Measurements from ENCODE around the gene TMEM176A.
"Not testable (repeated sequence)": the region's sequence is repeated elsewhere in the genome, so short reads cannot be mapped to it uniquely, and the experiment has no call there.

The TMEM176A gene, protein sequence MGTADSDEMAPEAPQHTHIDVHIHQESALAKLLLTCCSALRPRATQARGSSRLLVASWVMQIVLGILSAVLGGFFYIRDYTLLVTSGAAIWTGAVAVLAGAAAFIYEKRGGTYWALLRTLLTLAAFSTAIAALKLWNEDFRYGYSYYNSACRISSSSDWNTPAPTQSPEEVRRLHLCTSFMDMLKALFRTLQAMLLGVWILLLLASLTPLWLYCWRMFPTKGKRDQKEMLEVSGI

DNA sequence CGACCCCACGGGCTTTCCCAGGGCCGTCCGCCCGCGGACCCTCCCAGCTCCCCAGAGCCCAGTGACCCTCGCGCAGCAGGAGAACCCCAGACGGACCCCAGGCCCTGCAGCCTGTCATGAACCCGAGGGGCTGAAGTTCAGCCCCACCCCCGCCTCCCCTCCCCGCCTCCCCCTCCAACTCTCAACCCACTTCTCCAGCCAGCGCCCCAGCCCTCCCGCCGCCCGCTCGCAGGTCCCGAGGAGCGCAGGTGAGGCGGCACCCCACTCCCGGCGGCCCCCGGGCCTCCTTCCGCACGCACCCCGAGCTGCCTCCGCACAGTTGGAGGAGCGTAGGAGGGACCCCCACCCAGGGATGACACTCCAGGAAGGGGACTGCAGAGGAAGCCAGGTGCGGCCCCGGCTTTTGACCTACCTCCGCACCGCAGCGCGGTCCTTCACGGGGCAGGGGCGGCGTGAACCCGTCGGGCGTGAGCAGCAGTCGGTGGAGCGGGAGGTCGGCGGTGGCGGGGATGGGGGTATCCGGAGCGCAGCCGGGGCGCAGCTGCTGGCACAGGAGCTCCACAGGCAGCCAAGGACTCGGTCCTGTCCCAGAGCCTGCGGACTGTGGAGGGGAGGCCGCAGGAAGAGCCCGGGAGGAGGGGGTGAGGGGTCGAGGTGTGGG, at the start of gene TMEM176A:
TSS of gene TMEM176A (plus strand) at position 189 of the 661 bp plus-strand sequence. CDS start 782 bp downstream, outside the sequence.
- DNase-seq, result peak; percentile 11 to 13

DNA sequence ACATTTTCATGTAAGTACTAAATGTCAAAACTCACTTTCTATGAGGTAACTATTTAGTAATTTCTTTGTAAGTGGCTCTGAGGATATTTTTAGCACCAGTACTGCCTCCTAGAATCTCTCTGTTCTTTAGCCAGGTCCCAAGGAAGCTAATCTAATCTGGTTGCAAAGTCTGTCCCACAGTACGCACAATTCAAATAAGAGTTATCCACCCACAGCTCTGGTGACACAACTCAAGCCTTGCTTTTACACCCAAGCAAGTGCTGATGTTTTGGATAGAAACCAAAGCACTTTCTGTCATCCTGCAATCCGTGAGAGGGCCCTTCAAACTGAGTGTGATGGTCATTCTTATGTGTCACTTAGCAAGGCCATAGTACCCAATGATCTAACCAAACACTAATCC, 48.9 kb upstream of the TMEM176A start:
- no peak for DNase-seq

DNA sequence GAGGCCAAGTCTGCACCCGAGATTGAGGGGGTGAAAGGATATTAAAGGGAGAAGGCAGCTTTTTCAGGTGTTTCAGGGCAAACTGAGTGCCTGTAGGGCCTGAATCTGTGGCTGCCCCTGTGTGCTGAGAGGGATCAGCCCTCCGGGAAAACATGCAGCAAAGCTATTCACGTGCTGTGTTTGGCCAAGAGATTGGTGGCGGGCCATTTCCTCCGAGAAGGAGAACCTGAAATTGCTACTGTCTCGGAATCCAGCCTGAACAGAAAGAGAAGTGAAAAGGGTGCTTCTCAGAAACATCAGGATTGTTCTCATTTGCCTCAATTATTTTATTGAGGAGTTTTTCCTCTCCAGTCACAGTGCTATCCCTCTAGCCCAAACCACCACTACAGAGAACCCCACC, 47.3 kb upstream of the TMEM176A start:
- DNase-seq, result peak in 1 of 2 experiments; percentile 10

DNA sequence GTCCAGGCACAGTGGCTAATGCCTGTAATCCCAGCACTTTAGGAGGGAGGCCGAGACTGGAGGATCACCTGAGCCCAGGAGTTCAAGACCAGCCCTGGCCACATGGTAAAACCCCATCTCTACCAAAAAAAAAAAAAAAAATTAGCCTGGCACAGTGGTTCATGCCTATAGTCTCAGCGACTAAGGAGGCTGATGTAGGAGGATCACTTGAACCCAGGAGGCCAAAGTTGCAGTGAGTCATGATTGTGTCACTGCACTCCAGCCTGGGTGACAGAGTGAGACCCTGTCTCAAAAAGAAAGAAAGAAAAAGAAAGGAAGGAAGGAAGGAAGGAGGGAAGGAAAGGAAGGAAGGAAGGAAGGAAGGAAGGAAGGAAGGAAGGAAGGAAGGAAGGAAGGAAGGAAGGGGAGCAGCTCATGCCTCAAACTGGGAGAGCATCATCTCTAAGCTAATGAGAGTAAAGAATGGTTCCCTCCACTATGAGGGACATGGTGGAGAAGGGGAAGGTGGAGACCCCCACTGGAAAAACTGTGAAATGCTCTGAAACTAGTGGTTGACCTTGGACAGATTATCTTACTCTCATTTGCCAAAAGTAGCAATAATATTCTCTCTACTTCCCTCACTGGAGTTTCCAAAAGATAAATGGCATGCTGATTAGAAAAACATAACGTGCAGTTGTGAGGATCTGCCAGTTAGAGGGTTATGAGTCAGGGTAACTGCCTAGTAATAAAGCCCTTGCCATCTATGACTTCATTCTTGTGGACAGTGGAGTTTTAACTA, 46.6 kb upstream of the TMEM176A start:
- DNase-seq, result peak in 1 of 2 experiments; percentile 49

DNA sequence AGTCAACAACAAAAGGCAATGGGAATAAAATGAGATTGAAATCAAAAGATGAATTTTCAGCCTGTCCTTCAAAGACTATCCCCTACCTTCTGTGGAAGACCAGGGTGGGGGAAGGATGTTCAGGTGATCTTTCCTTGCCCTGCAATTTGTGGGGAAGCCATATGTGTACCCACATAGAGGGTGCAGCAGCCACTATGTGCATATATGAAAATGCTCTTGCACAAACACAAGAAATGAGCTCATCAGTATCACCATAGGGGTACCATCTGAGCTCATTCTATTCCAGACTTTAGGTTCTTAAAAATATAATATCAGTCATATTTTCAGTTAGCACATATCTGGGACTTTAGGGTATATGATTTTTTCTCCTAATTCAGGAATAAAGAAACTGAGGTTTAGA, 45.6 kb upstream of the TMEM176A start:
- DNase-seq, result peak in 1 of 2 experiments; percentile 24

DNA sequence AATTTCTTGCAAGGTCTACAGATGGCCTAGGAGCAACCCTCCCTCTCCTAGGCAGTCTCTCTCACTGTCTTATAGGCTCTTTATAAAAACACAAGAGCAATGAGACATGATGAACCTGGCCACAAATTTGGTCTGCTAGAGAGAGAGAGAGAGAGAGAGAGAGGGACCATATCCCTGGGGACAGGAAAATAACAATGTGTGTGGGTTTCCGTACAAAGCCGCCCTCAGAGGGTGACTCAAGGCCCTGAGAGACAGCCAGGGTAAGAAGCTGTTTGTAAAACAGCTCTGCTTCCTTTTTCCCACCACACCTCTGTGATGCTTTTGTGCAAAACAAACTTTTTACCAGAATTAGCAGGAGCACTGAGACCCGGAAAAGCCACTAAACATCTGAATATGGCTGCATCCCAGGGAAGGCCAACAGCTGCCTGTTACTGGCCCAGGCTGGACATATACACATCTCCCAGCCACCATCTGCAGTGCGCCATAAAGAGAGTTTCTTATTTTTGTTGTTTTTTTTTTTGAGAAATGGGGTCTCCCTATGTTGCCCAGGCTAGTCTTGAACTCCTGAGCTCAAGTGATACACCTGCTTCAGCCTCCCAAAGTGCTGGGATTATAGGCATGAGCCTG, 45.0 kb upstream of the TMEM176A start:
- peak; percentile 59 to 75 for DNase-seq

DNA sequence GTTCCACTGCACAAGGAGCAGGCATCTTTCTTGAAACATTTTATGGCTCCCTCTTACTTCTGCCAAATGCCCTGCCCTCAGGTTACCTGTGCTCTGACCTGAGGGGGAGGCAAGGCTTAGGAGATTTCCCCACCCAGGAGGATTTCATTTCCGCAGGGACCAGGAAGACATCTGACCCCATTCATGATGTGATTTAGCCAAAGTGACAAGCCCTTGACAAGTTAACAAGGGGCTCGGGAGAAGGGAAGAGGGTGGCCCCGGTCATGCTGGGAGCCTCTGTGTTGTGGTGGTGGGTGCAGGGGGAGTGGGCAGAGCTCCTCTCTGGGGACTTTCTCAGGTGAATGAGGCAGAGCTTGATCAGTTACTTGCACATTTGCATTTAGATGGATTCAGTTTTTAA, 44.4 kb upstream of the TMEM176A start:
- peak in 1 of 2 experiments; percentile 13 for DNase-seq

DNA sequence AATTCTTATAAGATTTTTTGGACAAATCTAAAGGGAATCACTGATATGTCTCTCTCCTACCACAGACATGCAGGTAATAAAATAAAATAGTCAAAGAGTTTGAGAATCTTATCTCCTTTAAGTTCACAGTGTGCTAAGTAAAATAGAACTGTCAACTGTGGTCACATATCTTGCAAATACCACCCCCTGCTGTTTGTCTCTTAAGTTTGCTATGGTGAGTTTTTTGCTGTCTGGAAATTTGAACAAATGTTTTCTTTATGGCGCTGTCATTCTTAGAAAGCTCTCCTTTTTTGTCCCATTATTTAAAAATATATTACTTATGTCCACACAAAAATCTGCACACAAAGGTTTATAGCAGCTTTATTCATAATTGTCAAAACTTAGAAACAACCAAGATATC, 43.7 kb upstream of the TMEM176A start:
- no peak for DNase-seq

DNA sequence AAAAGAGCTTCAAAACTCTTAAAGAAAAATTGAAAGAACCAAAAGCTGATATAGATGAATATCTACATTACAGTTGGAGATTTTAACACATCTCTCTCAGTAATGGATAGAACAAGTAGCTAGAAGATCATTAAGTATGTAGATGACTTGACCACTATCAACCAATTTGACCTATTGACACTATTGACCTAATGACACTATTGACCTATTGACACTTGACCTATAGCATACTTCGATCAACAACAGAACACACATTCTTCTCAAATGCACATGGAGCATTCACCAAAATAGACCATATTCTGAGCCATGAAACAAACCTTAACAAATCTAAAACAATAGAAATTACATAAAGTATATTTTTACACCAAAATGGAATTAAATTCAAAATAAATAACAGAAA, 41.1 kb upstream of the TMEM176A start:
- no peak for DNase-seq

DNA sequence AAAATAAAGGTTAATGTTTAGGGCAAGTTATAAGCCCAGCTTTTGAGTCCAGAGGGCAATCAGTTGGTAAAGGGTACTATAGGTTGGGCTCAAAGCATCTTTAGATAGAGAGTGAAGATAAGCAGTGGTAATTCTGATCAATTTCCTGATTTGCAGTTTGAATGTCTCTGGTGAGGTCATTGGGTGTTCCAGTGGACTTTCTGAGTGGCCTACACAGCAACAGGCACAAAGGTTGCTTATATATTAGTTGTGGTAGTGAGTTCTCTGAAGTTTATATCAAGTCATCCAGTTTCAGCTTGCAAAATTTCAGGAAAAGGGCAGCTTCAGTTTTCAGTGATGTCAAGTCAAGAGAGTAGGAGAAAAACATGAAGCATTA, 34.2 kb upstream of the TMEM176A start:
- DNase-seq, result no peak

DNA sequence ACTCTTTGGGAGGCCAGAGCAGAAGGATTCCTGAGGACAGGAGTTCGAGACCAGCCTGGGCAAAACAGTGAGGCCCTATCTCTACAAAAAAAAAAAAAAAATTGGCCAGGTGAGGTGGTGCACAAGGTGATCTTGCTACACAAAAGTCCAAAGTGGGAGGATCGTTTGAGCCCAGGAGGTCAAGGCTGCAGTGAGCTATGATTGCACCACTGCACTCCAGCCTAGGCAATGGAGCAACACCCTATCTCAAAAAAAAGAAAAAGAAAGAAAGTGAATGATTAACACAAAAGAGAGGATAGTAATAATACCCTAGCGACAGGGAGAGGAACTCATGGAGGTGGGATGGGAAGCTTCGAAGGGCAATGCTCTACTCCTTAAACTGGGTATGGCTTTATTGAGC, 30.8 kb upstream of the TMEM176A start:
- DNase-seq, result no peak

DNA sequence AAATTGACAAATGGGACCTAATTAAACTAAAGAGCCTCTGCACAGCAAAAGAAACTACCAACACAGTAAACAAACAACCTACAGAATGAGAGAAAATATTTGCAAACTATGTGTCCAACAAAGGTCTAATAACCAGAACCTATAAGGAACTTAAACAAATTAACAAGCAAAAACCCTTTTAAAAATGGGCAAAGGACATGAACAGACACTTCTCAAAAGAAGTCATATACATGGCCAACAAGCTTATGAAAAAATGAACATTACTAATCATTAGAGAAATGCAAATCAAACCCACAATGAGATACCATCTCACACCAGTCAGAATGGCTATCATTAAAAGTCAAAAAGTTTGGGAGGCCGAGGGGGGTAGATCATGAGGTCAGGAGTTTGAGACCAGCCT, 26.4 kb upstream of the TMEM176A start:
- not testable (repeated sequence) for DNase-seq

DNA sequence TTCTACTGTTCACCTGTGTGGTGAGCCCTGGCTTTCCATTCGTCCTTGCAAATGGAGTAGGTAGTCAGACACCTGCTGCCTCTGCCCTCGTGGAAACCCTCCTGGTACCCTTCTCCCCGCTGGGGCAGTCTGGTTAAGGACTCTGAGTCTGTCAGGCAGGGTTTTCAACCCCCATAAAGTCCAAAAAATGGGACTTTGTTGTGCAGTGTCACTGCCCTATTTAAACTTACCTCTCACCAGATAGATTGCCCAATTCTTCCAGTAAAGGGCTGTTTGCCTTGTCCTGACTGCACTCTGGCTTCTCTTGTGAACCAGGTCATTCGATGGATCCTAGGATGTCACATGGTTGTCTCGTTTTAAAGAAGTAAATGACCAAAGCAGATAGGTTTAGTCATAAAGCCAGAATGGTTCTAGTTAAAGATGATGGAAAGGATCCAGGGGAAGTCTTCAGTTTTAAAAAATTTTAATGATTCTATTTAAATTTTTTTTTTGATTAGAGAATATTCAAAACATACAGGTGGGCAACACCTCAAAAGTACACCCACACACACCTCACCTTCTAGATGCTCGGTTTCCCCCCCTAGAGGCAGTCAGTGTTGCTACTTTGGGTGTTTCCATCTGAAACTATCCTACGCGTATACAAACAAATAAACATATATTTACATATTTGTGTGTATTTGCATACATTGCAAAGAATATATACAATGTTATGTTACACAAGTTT, 22.4 kb upstream of the TMEM176A start:
- no peak for DNase-seq

DNA sequence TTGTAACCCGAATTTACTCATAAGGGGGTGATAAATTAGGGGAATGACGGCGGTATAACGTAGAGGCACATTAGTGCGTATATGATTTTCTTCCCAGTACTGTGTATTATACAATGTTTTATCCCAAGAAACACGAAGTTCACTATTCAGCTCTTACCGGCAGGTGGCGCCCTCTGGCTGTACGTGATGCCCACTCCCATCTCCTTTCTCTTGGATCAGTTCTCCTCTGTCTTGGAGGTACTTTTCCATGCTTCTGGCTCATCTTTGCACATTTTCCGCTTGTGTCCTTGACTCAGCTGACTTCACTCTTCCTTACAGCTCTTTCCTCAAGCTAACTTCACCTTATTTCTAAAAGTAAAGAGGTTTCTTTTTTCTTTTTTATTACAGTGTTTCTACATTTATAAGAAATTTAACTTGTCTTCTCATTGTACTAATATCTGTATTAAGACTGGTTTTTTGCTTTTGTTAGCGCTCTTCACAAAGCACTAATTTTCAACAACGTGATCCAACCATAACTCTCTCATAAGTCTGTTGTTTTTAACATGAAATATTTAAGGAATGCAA, 21.7 kb upstream of the TMEM176A start:
- DNase-seq, result peak; percentile 83 to 86

DNA sequence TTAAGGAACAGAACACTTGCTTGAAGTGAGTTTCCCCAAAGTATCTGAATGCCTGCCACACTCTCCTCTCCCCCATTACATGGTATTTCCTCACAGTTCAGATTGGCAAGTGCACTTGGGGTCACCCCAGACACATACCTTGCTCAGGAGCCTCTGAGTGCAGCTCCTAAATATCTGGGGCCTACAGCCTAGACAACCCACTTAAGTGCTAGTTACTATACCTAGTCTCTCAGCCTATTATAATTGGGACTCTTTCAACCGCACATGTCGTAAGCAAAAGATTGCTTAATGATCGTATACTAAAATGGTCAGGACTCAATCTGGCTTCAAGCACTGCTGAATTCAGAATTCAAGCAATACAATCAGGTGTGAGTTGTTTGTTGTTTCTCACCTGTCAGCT, 20.3 kb upstream of the TMEM176A start:
- DNase-seq, result no peak

DNA sequence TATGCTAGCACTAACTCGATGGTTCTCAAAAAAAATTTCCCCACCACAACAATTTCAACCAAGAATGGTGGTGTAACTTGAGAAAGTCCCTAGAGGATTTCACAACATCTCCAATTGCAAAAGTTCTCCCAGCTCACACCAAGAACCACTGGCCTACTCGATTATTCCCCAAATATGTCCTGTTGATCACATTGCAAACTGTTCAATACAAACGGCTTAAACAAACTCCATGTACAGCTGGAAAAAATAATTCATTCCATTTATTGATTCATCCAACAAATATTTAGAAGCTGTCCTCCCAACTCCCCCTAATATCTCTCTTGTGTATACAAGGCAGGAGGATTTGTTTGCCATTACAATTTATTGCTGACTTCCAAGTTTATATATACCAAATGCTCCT, 19.5 kb upstream of the TMEM176A start:
- no peak for DNase-seq

DNA sequence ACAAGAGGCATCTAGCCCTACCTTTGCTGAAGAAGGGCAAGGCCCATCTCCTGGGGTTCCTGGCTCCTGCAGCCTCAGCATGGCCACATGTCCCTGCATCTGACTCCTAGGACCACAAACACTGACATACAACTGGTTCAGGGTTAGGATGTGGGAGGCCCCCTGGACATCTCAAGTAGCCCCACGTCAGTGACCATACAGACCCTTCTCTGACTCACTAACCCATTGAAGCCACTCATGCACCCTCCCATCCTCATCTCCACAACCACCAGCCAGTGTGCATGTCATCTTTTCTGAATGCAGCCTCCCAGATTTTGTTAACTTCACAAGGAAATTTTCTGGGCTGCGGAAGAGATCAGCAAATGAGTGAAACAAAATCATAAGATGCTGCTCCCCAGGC, 18.6 kb upstream of the TMEM176A start:
- DNase-seq, result no peak

DNA sequence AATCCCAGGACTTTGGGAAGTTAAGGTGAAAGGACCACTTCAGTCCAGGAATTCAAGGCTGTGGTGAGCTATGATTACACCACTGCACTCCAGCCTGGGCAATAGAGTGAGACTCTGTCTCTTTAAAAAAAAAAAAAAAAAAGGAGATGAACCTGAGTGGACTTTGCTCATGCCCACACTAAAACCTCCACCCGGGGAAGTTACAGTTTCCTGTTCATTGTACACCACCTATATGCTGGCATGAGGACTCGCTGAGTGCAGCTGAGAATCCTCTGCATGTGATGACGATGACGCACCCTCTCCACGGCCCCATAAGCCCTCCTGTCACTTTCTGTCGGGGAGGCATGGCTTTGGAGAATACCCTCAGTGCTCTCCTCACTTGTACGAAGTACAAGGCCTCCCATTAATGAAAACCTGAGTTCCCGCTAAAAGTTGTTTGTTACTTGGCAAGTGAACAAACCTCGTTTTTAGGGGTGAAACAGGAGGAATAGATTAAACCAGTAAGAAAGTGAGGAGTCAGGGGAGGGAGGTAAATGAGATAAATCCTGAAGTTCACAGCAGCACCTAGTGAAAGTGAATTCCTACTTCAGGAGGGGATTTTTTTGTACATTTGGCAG, 16.3 kb upstream of the TMEM176A start:
- no peak for DNase-seq

DNA sequence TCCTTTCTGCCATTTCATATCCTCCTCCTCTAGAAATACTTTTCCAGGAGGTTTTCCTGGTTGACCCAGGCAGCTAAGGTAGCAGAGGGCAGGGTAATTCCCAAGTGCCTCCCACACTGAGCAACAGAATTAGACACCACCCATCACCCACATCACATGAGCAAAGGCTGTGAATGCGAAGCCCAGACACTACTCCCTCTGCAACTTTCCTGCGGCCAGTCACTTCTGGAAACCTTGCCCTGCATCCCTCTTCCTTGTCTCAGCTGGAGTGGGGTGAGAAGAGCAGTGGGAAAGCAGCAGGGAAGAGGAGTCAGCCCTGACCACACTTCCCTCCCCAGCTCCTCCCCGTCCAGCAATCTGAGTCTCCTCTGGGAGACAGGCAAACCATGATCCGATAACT, 15.6 kb upstream of the TMEM176A start:
- DNase-seq, result no peak

DNA sequence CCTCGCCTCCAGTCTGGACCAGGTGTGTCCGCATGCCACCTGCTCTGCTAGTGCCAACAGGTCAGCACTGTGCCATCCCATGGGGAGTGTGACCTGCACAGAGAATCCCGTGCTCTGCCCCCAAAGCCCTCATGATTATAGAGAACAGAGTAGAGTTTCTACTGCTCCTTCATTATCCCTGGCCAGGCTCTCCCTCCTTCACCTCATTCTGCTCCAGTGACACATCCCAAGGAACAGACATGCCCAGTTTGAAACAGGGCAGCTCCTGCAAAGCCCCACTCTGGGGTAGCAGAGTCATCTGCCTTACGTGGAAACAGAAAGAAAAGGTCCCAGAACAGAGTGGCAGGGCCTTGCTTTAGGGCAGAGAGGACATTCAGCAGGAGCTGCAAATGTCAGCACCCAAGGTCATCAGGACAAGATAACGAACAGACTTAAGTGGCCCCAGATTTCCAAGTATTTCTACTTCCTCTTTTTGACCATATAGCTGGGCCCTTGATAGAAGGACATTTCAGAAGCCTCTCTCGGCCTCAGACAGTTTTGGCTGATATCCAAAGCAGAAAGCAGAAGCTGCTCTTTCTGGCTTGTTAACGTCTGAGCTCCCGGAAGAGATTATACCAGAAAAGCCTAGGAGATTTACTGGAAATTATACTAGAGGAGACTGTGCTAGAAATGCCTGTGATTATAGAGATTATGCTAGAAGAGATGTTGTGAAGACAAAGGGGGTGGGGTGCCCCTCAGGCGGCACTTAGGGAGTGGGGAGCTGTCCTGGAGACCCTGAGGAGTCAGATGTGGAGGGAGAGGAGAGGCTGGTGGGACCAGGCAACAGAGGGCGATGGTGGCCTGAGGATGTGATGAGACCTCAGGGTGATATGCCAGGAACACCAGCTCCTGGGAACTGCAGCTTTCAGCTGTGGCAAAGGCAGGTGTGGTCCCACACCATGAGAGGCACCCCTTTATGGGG, 13.0 kb upstream of the TMEM176A start:
- no peak for DNase-seq
